Measurements from ENCODE around the gene COX18.

The COX18 gene

GRCh38 chr4:73051625-73052024 lies 17.9 kb downstream of the COX18 start:
- no peak for DNase-seq

GRCh38 chr4:73045879-73046278 lies 23.6 kb downstream of the COX18 start:
- no peak for DNase-seq

DNA sequence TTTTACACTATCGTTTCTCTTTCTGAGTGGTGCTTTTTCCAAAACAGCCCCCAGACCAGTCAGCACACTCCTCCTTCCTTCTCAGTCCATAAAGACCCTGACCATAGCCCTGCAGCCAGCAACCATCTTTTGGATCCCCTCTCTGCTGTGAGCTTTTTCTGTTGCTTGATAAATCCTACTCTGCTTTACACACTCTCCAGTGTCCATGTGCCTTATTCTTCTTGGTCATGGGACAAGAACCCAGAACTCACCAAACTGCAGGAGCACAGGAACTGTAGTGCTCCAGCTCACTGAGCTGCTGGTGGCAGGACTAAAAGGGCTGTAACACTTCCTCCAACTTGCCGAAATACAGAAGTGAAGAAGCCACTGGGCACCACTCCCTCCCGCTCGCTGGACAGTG lies 32.5 kb downstream of the COX18 start:
- no peak for DNase-seq

- no peak for DNase-seq
Measured at GRCh38 chr4:73036123-73036522, 33.4 kb downstream of the COX18 start.

DNA sequence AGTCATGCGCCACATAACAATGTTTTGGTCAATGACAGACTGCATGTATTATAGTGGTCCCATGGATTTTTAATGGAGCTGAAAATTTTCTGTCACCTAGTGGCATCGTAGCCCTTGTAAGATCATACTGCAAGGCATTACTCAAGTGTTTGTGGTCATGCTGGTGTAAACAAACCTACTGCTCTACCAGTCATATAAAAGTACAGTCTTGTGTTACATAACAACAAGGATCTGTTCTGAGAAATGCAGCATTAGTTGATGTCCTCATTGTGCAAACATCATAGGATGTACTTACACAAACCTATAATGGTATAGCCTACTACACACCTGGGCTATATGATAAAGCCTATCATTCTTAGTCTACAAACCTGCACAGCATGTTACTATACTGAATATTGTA lies 34.6 kb downstream of the COX18 start:
- no peak for DNase-seq

GRCh38 chr4:73028621-73029020 lies 40.9 kb downstream of the COX18 start:
- no peak for DNase-seq

DNA sequence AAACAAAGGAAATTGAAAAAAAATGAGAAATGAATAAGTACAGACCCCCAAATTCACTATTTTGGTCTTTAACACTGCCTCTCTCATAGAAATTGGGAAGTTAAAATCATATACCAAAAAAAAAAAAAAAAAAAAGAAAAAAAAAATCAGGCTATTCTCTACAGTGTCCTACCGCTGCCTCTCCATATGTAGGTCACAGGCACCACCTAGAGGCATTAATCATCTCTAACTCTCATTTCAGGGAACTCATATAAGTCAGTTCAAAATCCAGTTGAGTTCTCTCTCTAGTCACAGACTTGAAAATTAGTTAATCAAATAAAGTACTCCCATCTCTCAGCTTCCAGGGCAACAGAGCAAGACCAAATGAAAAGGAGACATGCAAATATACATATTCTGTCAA lies 47.9 kb downstream of the COX18 start:
- DNase-seq: no peak

DNA sequence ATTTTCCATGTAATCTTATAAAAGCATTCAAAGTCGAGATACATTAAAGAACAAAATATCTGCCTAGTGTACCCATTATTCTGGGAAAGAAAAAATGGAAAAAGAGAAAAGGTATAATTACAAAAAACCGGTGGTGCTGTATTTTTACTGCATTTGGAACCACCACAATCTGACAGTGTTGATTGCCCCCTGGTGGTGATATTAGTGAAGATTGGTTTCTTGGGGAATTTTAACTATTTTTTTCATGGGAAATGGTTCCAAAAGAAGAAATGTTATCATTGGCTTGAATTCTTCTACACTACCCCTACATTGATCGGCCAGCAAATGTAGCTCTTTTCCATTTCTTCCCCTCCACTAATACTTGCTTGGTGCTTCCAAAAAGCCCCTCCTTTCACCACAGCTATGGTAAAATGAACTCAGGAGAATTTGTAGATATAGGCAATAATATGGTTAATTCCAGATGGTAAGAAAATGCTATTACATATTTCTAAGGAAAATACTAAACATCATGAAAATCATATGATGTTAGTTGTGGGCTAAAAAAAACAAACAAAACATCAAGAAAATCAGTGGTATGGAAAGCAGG lies 50.0 kb downstream of the COX18 start:
- peak in 1 of 2 donors; percentile 41 for DNase-seq

DNA sequence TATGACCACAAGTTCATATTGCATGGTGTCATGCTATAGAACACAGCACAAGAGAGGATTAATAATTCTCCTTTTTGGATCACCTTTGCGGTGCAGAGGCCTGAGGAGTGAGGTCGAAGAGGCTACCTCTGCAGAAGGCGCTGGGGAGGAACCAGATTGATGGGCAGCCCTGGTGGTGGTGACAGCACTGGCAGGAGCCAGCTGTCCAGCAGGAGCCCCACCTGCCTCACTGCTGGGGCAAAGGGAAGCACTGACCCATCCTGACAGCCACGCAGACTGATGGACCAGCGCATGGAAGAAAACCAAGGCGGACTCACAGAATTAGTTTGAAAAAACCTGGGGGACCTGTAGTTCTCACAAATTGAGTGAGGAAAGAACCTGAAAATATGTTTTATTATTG lies 50.9 kb downstream of the COX18 start:
- DNase-seq: no peak

DNA sequence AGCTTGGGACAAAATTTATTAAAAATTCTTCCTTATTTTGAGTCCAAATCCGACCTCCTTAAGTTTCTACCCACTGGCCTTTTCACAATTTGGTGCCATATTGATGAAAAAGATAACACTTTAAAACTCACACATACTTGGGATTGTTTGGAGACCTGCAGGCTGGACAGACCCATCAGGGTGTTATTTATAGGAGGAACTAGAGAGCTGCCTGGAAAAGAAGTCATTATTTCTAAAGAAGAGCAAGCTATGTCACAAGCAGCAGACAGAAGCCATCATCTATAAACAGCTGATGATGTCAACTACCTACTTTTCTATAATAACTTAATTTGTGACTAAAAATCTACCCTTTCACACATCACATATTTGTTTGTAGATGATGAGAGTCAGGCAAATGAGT lies 56.2 kb downstream of the COX18 start:
- DNase-seq: no peak

DNA sequence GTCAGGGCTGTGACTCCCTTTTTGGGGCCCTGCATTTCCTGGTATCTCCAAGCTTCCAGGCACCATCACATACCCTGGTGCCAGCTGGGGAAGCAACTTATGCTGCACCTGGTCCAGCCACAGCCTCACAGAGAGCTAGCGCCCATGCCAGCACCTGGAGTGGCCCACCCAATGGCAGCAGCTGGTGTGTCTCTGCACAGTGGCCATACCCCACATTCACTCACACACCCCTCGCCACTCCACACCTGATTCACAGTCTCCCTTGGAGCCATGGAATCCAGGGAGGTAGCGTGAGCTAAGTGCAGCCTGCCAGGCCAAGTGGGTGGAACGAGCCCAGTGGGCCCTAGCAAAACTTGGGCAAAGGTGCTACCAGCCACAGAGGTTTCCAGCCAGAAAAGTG lies 56.8 kb downstream of the COX18 start:
- DNase-seq: no peak

DNA sequence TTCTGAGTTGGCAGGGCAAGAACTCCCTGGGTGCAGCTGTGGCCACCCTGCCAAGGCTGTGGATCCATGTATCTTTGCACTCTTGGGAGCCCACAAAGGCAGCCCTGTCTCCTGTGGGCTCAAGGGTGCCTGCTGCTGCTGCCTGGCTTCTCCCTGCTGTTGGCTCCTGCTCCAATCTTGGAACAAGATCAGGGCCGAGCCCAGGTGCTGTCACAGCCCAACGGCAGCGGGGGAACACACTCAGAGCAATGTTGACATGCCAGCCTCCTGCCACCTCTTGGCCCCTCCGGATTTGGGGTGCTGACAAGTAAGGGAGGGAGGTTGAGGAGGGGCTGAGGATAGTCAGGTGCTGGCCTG lies 57.9 kb downstream of the COX18 start:
- no peak for DNase-seq

- DNase-seq: no peak
Measured at GRCh38 chr4:73010789-73011628, 58.5 kb downstream of the COX18 start.

DNA sequence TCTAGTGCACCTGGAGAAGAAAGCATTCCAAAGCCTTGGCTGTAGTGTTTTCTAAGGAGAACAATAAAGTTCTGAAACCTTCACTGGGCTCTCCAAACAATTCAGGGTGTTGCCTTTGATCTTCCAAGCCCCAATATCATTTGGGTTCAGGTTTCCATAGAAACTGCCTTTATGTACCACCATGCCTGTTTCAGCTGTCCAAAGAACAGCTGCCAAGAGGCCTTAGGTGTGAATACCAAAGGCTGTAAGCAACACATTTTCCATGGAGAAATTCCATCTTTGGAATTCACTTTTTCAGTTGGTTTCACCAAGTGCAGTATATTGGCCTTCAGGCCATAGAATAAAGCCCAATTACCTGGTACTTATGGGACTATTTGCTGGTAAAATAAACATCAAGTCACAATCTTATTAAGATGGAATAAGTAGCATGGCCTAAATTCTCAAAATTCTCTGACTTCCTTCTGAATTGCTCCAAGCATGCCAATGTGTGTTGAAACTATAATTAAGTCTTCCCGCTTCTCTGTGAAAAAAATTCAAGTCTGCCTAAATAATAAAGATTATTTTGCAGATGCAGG lies 61.9 kb downstream of the COX18 start:
- no peak for DNase-seq

GRCh38 chr4:73006286-73006990 lies 63.1 kb downstream of the COX18 start:
- DNase-seq: no peak

DNA sequence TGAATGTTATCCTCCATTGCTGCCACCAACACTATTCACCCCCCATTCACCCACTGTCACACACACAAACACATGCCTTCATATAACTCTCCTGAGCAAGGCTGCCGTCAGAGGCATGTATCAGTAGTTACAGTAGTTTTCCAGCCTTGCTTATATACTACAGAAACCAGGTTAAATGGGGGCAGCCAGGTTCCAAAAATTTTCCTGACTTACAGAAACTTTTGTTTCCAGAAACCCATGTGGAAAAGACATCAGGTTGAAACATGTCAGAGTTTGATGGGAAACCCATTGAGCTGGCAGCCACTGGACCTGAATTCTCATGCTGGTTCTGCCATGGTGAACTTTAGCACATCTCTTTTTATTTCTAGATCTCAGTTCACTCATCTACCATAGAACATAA lies 64.0 kb downstream of the COX18 start:
- no peak for DNase-seq
